ENCODE results near the gene KRTAP12-2. TPM values are rescaled to one million over a fixed set of nuclear protein-coding genes. Genes with fewer than 3 reads are reported as not detected.

Gene KRTAP12-2
- polyA plus RNA-seq, 1 donor (not counting 4 experiments of a cell fraction or from before 2014, with no cell fraction given): not detected

- no peaks in the 10 kb centered on the region for H3K9me1 ChIP-seq (ENCODE audit: control insufficient read depth, extremely low read depth, insufficient read depth, low read length)
- DNase-seq (ENCODE audit: low read depth, low spot score): no peak
- H3K9ac ChIP-seq (ENCODE audit: control insufficient read depth, extremely low read depth, insufficient read depth, low read length): no peak overlapping the region
- no peaks in the 10 kb centered on the region for H4K20me1 ChIP-seq (ENCODE audit: control insufficient read depth, extremely low read depth, insufficient read depth, low read length)
- no peaks in the 10 kb centered on the region for H3K79me2 ChIP-seq (ENCODE audit: control insufficient read depth, insufficient read depth, low read length)
- peaks cover 21% of the 10 kb centered on the region for H3K27me3 ChIP-seq (ENCODE audit: control insufficient read depth, extremely low read depth, insufficient read depth, low read length)
- no peak for TF ChIP-seq EZH2 (IDR thresholded peaks at IDR 0.05; ENCODE audit: low read length)
- no peak for TF ChIP-seq CTCF (optimal IDR thresholded peaks at IDR 0.05 in 1 of 3, IDR thresholded peaks at IDR 0.05 in 1 of 3, conservative IDR thresholded peaks at IDR 0.05 in 1 of 3; ENCODE audit: extremely low read depth in 1 of 3, insufficient read depth in 2 of 3, low read length in 3 of 3)
- H3K4me1 ChIP-seq (ENCODE audit: control insufficient read depth, extremely low read depth, insufficient read depth, low read length): no peaks in the 10 kb centered on the region
- H3K27ac ChIP-seq (ENCODE audit: control insufficient read depth, insufficient read depth, low read length): no peak overlapping the region
- H2AFZ ChIP-seq (ENCODE audit: control insufficient read depth, low read length): no peak overlapping the region
- FAIRE-seq: no peak
- peaks cover 4% of the 10 kb centered on the region for H3K9me3 ChIP-seq (ENCODE audit: control insufficient read depth, low read depth, low read length)
- dilution Hi-C loops (cut with MboI; ENCODE audit: extremely low pct_ligation_motif_present, low sequenced_read_pairs): no loop called here
- H3K4me3 ChIP-seq (ENCODE audit: control insufficient read depth in 2 of 3, extremely low read depth in 1 of 3, insufficient read depth in 2 of 3, low read depth in 1 of 3, low read length in 3 of 3): no peak overlapping the region
- no peaks in the 10 kb centered on the region for H3K36me3 ChIP-seq (ENCODE audit: control insufficient read depth in 2 of 2, extremely low read depth in 1 of 2, insufficient read depth in 2 of 2, low read length in 2 of 2)
- no peak overlapping the region for H3K4me2 ChIP-seq (ENCODE audit: control insufficient read depth, extremely low read depth, insufficient read depth, low read depth, low read length)
These were observed 35.6 kb upstream of the KRTAP12-2 start for GRCh38 chr21:44702111-44702972.

GRCh38 chr21:44701541-44701940, 34.8 kb upstream of the KRTAP12-2 start:
- H3K79me2 ChIP-seq (ENCODE audit: control insufficient read depth, insufficient read depth, low read length): no peaks in the 10 kb centered on the region
- H3K27ac ChIP-seq (ENCODE audit: control insufficient read depth, insufficient read depth, low read length): no peak overlapping the region
- no peaks in the 10 kb centered on the region for H3K9me1 ChIP-seq (ENCODE audit: control insufficient read depth, extremely low read depth, insufficient read depth, low read length)
- no peaks in the 10 kb centered on the region for H3K4me1 ChIP-seq (ENCODE audit: control insufficient read depth, extremely low read depth, insufficient read depth, low read length)
- H3K4me3 ChIP-seq (ENCODE audit: control insufficient read depth in 2 of 3, extremely low read depth in 1 of 3, insufficient read depth in 2 of 3, low read depth in 1 of 3, low read length in 3 of 3): no peak overlapping the region
- H3K36me3 ChIP-seq (ENCODE audit: control insufficient read depth in 2 of 2, extremely low read depth in 1 of 2, insufficient read depth in 2 of 2, low read length in 2 of 2): no peaks in the 10 kb centered on the region
- no peak for FAIRE-seq
- H3K27me3 ChIP-seq (ENCODE audit: control insufficient read depth, extremely low read depth, insufficient read depth, low read length): peaks cover 21% of the 10 kb centered on the region
- TF ChIP-seq EZH2 (IDR thresholded peaks at IDR 0.05; ENCODE audit: low read length) (no peak), CTCF (optimal IDR thresholded peaks at IDR 0.05 in 1 of 3, IDR thresholded peaks at IDR 0.05 in 1 of 3, conservative IDR thresholded peaks at IDR 0.05 in 1 of 3; ENCODE audit: extremely low read depth in 1 of 3, insufficient read depth in 2 of 3, low read length in 3 of 3) (no peak)
- DNase-seq (ENCODE audit: low read depth, low spot score): no peak
- H2AFZ ChIP-seq (ENCODE audit: control insufficient read depth, low read length): no peak overlapping the region
- no peaks in the 10 kb centered on the region for H4K20me1 ChIP-seq (ENCODE audit: control insufficient read depth, extremely low read depth, insufficient read depth, low read length)
- no peak overlapping the region for H3K4me2 ChIP-seq (ENCODE audit: control insufficient read depth, extremely low read depth, insufficient read depth, low read depth, low read length)
- peaks cover 4% of the 10 kb centered on the region for H3K9me3 ChIP-seq (ENCODE audit: control insufficient read depth, low read depth, low read length)
- dilution Hi-C loops (cut with MboI; ENCODE audit: extremely low pct_ligation_motif_present, low sequenced_read_pairs): no loop called here
- H3K9ac ChIP-seq (ENCODE audit: control insufficient read depth, extremely low read depth, insufficient read depth, low read length): no peak overlapping the region
